OCI-LY7 (cell line): ENCODE data around the gene GRM4. TPM values are rescaled to one million over a fixed set of nuclear protein-coding genes. Genes with fewer than 3 reads are reported as not detected.

Experiments
- BruUV-seq: library from RNA; stranded (reverse); fragments of 400-500 nt; replicated peaks from 2 replicates; lab custom pipeline; 2021; lab: Mats Ljungman, UMichigan
- CTCF ChIA-PET: fragments of 300-600 bp; sonication (Branson Sonifier 250); formaldehyde crosslinking; loops from one replicate; lab custom pipeline; 2022; ENCODE audit warnings: antibody characterized with exemption; ENCODE audit not compliant: unreplicated experiment; lab: Charles Lee
- POLR2A ChIA-PET: fragments of 300-600 bp; sonication (Branson Sonifier 250); formaldehyde crosslinking; loops from one replicate; lab custom pipeline; 2022; ENCODE audit warnings: antibody characterized with exemption; lab: Charles Lee
- DNase-seq: peaks from one replicate; pipeline ENCODE4 v3.0.0-alpha.2; 2015; ENCODE audit warnings: low spot score
- H2AFZ ChIP-seq: fragments of 200-600 bp; sonication (generic), shearing (Covaris generic); 2 replicates; pipeline ENCODE4 v1.6.1; 2014; ENCODE audit warnings: mild to moderate bottlenecking, antibody characterized with exemption, low read length, moderate library complexity
- H3K27ac ChIP-seq: fragments of 200-600 bp; sonication (generic); 2 replicates; pipeline ENCODE4 v1.5.1; 2014; ENCODE audit warnings: mixed run types, low read depth, mild to moderate bottlenecking, moderate library complexity, low read length, inconsistent platforms; ENCODE audit not compliant: poor library complexity, severe bottlenecking
- H3K36me3 ChIP-seq: fragments of 200-600 bp; sonication (generic); 2 replicates; pipeline ENCODE4 v1.6.1; 2014; ENCODE audit warnings: mild to moderate bottlenecking, antibody characterized with exemption, low read length, moderate library complexity, mixed read lengths; ENCODE audit not compliant: insufficient read depth
- H3K4me1 ChIP-seq: fragments of 200-600 bp; sonication (generic); 2 replicates; pipeline ENCODE4 v1.5.1; 2014; ENCODE audit warnings: mild to moderate bottlenecking, low read length; ENCODE audit not compliant: insufficient read depth, poor library complexity, severe bottlenecking
- H3K4me2 ChIP-seq: fragments of 200-600 bp; sonication (generic); 2 replicates; pipeline ENCODE4 v1.6.1; 2014; ENCODE audit warnings: mild to moderate bottlenecking, low read length
- H3K4me3 ChIP-seq: fragments of 200-600 bp; sonication (generic); 2 replicates; pipeline ENCODE4 v1.5.1; 2014; ENCODE audit warnings: mild to moderate bottlenecking, low read depth, low read length; ENCODE audit not compliant: poor library complexity, severe bottlenecking
- H3K79me2 ChIP-seq: fragments of 200-600 bp; sonication (generic); 2 replicates; pipeline ENCODE4 v1.6.1; 2016; ENCODE audit warnings: low read depth, mild to moderate bottlenecking, low read length, moderate library complexity, mixed read lengths; ENCODE audit not compliant: insufficient read depth
- H3K9me2 ChIP-seq: fragments of 200-600 bp; sonication (generic); 2 replicates; pipeline ENCODE4 v1.6.1; 2016; ENCODE audit warnings: mild to moderate bottlenecking, low read length, mixed read lengths; ENCODE audit not compliant: insufficient read depth
- H3K9me3 ChIP-seq: fragments of 200-600 bp; sonication (generic); 2 replicates; pipeline ENCODE4 v1.6.1; 2014; ENCODE audit warnings: mild to moderate bottlenecking, mixed run types, low read length, mixed read lengths
- H4K20me1 ChIP-seq: fragments of 200-600 bp; sonication (generic); 2 replicates; pipeline ENCODE4 v1.6.1; 2014; ENCODE audit warnings: mild to moderate bottlenecking, antibody characterized with exemption, low read length, moderate library complexity, mixed read lengths; ENCODE audit not compliant: insufficient read depth
- EZH2phosphoT487 ChIP-seq: fragments of 200-600 bp; sonication (generic); IDR thresholded peaks from 2 replicates; pipeline ENCODE4 v1.6.1; 2018; ENCODE audit warnings: low read depth, borderline replicate concordance, mild to moderate bottlenecking, mixed run types, antibody characterized with exemption, low read length, moderate library complexity, mixed read lengths
- intact Hi-C: fragments of 100-400 bp; cut with micrococcal nuclease; formaldehyde crosslinking; loops from one replicate; pipeline ENCODE4 v1.10.0; 2022; ENCODE audit not compliant: unreplicated experiment
- total RNA-seq, 2 experiments: library from RNA; depleted of rRNA in 1 of 2; stranded (reverse); fragments of >200 nt in 1 of 2; shearing (Covaris generic) in 1 of 2; gene quantifications; 2 replicates each; pipeline ENCODE4 v1.2.3, GENCODE V29; 2014 to 2022
- TF ChIP-seq, protein P1 (sequence below): fragments of 200-600 bp; sonication (generic); conservative IDR thresholded peaks from 2 replicates; pipeline ENCODE4 v1.5.1; 2014; ENCODE audit warnings: mild to moderate bottlenecking, antibody characterized with exemption, low read length, moderate library complexity, mixed read lengths

Gene GRM4
- total RNA-seq, 2 experiments from 2014 or later = 0.73 to 1.3 TPM

DNA sequence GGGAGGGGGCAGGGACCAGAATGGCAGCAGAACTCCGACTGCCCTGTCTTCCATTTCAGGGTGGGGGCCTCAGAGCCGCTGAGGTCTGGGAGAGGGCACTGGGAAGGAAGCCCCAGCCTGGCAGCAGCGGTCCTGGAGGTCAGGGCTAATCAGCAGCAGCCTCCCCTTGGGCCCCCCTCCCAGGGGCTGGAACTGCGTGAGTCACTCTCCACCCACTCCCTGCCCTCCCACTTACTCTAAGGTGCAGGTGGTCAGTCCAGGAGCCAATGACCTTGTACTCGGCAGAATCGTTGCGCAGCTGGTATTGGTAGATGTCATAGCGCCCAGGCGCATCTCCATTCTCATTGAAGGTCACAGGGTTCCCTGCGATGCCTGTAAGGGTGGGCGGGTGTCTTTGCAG is 105.9 kb downstream of the GRM4 start:
- no peak overlapping the region for H3K4me2 ChIP-seq
- no peaks in the 10 kb centered on the region for H3K36me3 ChIP-seq
- H3K4me1 ChIP-seq = peaks cover 20% of the 10 kb centered on the region
- H4K20me1 ChIP-seq = no peaks in the 10 kb centered on the region
- H3K4me3 ChIP-seq = no peak overlapping the region
- BruUV-seq = no TSS peak
- no peaks in the 10 kb centered on the region for H3K9me3 ChIP-seq
- CTCF ChIA-PET = interaction anchor here (0.6 kb wide), 1 partner anchor 274 kb away, joined by 3 read pairs; no protein-coding TSS in a partner anchor
- H3K9me2 ChIP-seq = no peaks in the 10 kb centered on the region
- TF ChIP-seq, protein P1, sequence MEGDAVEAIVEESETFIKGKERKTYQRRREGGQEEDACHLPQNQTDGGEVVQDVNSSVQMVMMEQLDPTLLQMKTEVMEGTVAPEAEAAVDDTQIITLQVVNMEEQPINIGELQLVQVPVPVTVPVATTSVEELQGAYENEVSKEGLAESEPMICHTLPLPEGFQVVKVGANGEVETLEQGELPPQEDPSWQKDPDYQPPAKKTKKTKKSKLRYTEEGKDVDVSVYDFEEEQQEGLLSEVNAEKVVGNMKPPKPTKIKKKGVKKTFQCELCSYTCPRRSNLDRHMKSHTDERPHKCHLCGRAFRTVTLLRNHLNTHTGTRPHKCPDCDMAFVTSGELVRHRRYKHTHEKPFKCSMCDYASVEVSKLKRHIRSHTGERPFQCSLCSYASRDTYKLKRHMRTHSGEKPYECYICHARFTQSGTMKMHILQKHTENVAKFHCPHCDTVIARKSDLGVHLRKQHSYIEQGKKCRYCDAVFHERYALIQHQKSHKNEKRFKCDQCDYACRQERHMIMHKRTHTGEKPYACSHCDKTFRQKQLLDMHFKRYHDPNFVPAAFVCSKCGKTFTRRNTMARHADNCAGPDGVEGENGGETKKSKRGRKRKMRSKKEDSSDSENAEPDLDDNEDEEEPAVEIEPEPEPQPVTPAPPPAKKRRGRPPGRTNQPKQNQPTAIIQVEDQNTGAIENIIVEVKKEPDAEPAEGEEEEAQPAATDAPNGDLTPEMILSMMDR = no peak
- TF ChIP-seq EZH2phosphoT487 = no peak
- intact Hi-C loops = no loop called here
- no peaks in the 10 kb centered on the region for H3K79me2 ChIP-seq
- POLR2A ChIA-PET = no interaction called here
- DNase-seq = no peak
- no peak overlapping the region for H2AFZ ChIP-seq
- H3K27ac ChIP-seq = no peak overlapping the region

GRCh38 chr6:34037151-34037550 is 108.7 kb downstream of the GRM4 start:
- no peaks in the 10 kb centered on the region for H3K9me2 ChIP-seq
- no TSS peak for BruUV-seq
- no peak overlapping the region for H2AFZ ChIP-seq
- TF ChIP-seq, protein P1 = no peak
- TF ChIP-seq EZH2phosphoT487 = no peak
- H3K79me2 ChIP-seq = no peaks in the 10 kb centered on the region
- ChIA-PET POLR2A (interaction anchor here (0.7 kb wide), 1 partner anchor 225 kb away, joined by 4 read pairs; no protein-coding TSS in a partner anchor), CTCF (interaction anchor here (1.0 to 1.1 kb wide), 2 partner anchors 17 to 24 kb away, joined by 3 read pairs; no protein-coding TSS in a partner anchor)
- no peaks in the 10 kb centered on the region for H3K36me3 ChIP-seq
- H3K4me2 ChIP-seq = peak overlapping the region; percentile 39; the same call in 1 of the 2 replicates
- no peaks in the 10 kb centered on the region for H3K9me3 ChIP-seq
- peaks cover 26% of the 10 kb centered on the region for H3K4me1 ChIP-seq
- intact Hi-C loops = no loop called here
- peak overlapping the region; percentile 11 for H3K27ac ChIP-seq
- DNase-seq = no peak
- no peak overlapping the region for H3K4me3 ChIP-seq
- H4K20me1 ChIP-seq = no peaks in the 10 kb centered on the region

GRCh38 chr6:34036357-34037069 is 109.4 kb downstream of the GRM4 start:
- intact Hi-C loops = no loop called here
- H3K9me2 ChIP-seq = no peaks in the 10 kb centered on the region
- POLR2A ChIA-PET = interaction anchor here (0.5 kb wide), 1 partner anchor 591 kb away, joined by 7 read pairs; no protein-coding TSS in a partner anchor
- TF ChIP-seq, protein P1 = no peak
- no peak for TF ChIP-seq EZH2phosphoT487
- H4K20me1 ChIP-seq = no peaks in the 10 kb centered on the region
- peaks cover 30% of the 10 kb centered on the region for H3K4me1 ChIP-seq
- H3K36me3 ChIP-seq = no peaks in the 10 kb centered on the region
- peak overlapping the region; percentile 11 for H3K27ac ChIP-seq
- H2AFZ ChIP-seq = no peak overlapping the region
- CTCF ChIA-PET = no interaction called here
- no TSS peak for BruUV-seq
- no peaks in the 10 kb centered on the region for H3K9me3 ChIP-seq
- peak overlapping the region; percentile 39; the same call in 1 of the 2 replicates for H3K4me2 ChIP-seq
- H3K79me2 ChIP-seq = no peaks in the 10 kb centered on the region
- no peak for DNase-seq
- no peak overlapping the region for H3K4me3 ChIP-seq
